ENCODE data around the gene PRR16.

The PRR16 gene

GRCh38 chr5:120518581-120518980 lies 54.5 kb downstream of the PRR16 start:
- no peak for DNase-seq

- no peak for DNase-seq
Measured at GRCh38 chr5:120527251-120527650, 63.2 kb downstream of the PRR16 start.

- no peak for DNase-seq
Measured at GRCh38 chr5:120528609-120529008, 64.5 kb downstream of the PRR16 start.

GRCh38 chr5:120529386-120529785 lies 65.3 kb downstream of the PRR16 start:
- DNase-seq = no peak

GRCh38 chr5:120531215-120531614 lies 67.1 kb downstream of the PRR16 start:
- no peak for DNase-seq

- no peak for DNase-seq
Measured at GRCh38 chr5:120532835-120533234, 68.7 kb downstream of the PRR16 start.

GRCh38 chr5:120533581-120533980 lies 69.5 kb downstream of the PRR16 start:
- DNase-seq = no peak

- no peak for DNase-seq
Measured at GRCh38 chr5:120535900-120536299, 71.8 kb downstream of the PRR16 start.

- no peak for DNase-seq
Measured at GRCh38 chr5:120538149-120538548, 74.0 kb downstream of the PRR16 start.

- DNase-seq = no peak
Measured at GRCh38 chr5:120538644-120539043, 74.5 kb downstream of the PRR16 start.

GRCh38 chr5:120539471-120539870 lies 75.4 kb downstream of the PRR16 start:
- DNase-seq = no peak

- no peak for DNase-seq
Measured at GRCh38 chr5:120540097-120540496, 76.0 kb downstream of the PRR16 start.

GRCh38 chr5:120544043-120544442 lies 79.9 kb downstream of the PRR16 start:
- DNase-seq = no peak

- no peak for DNase-seq
Measured at GRCh38 chr5:120545007-120545406, 80.9 kb downstream of the PRR16 start.

- no peak for DNase-seq
Measured at GRCh38 chr5:120545951-120546350, 81.9 kb downstream of the PRR16 start.

GRCh38 chr5:120546922-120547321 lies 82.8 kb downstream of the PRR16 start:
- DNase-seq = no peak

- DNase-seq = no peak
Measured at GRCh38 chr5:120550358-120550757, 86.3 kb downstream of the PRR16 start.

- DNase-seq = no peak
Measured at GRCh38 chr5:120552638-120553037, 88.5 kb downstream of the PRR16 start.

GRCh38 chr5:120555345-120555744 lies 91.2 kb downstream of the PRR16 start:
- no peak for DNase-seq

- DNase-seq = no peak
Measured at GRCh38 chr5:120564013-120564412, 99.9 kb downstream of the PRR16 start.

- DNase-seq = no peak
Measured at GRCh38 chr5:120567066-120567465, 103.0 kb downstream of the PRR16 start.

GRCh38 chr5:120567921-120568320 lies 103.8 kb downstream of the PRR16 start:
- no peak for DNase-seq

GRCh38 chr5:120568711-120569110 lies 104.6 kb downstream of the PRR16 start:
- DNase-seq = no peak

- no peak for DNase-seq
Measured at GRCh38 chr5:120576588-120576987, 112.5 kb downstream of the PRR16 start.

- DNase-seq = no peak
Measured at GRCh38 chr5:120582635-120583034, 118.5 kb downstream of the PRR16 start.

GRCh38 chr5:120586646-120587045 lies 122.5 kb downstream of the PRR16 start:
- no peak for DNase-seq

Data from NCI-H345 (cell line).